H9 (cell line): ENCODE measurements around the gene MPZL1. TPM values are rescaled to one million over a fixed set of nuclear protein-coding genes. Genes with fewer than 3 reads are reported as not detected.

Experiments
- DNase-seq: peaks from one replicate; pipeline ENCODE4 v3.0.0-alpha.2; 2017
- H2AFZ ChIP-seq: one replicate; pipeline ENCODE4 v1.6.1; 2013; ENCODE audit warnings: mild to moderate bottlenecking, low read length, control low read depth, moderate library complexity
- H2AK5ac ChIP-seq: 2 replicates; pipeline ENCODE4 v1.6.1; 2013; ENCODE audit warnings: low read length, control low read depth, mixed read lengths; ENCODE audit not compliant: insufficient read length
- H2BK120ac ChIP-seq: one replicate; pipeline ENCODE4 v1.6.1; 2013; ENCODE audit warnings: low read depth, mild to moderate bottlenecking, low read length, control low read depth, inconsistent platforms; ENCODE audit not compliant: poor library complexity, severe bottlenecking
- H2BK12ac ChIP-seq: 2 replicates; pipeline ENCODE4 v1.6.1; 2013; ENCODE audit warnings: low read length, control low read depth, mixed read lengths, low read depth; ENCODE audit not compliant: insufficient read length
- H2BK15ac ChIP-seq: 2 replicates; pipeline ENCODE4 v1.6.1; 2013; ENCODE audit warnings: low read depth, low read length, control low read depth
- H2BK20ac ChIP-seq: one replicate; pipeline ENCODE4 v1.6.1; 2013; ENCODE audit warnings: low read depth, mild to moderate bottlenecking, low read length, control low read depth, inconsistent platforms; ENCODE audit not compliant: poor library complexity, severe bottlenecking
- H2BK5ac ChIP-seq: 2 replicates; pipeline ENCODE4 v1.6.1; 2013; ENCODE audit warnings: low read length, control low read depth, mixed read lengths; ENCODE audit not compliant: insufficient read length
- H3K14ac ChIP-seq: 2 replicates; pipeline ENCODE4 v1.6.1; 2013; ENCODE audit warnings: low read length, control low read depth; ENCODE audit not compliant: insufficient read depth
- H3K18ac ChIP-seq: 2 replicates; pipeline ENCODE4 v1.6.1; 2013; ENCODE audit warnings: low read depth, mild to moderate bottlenecking, mixed read lengths, low read length, control low read depth; ENCODE audit not compliant: insufficient read length
- H3K23ac ChIP-seq: 2 replicates; pipeline ENCODE4 v1.6.1; 2013; ENCODE audit warnings: low read length, control low read depth, mixed read lengths, low read depth; ENCODE audit not compliant: insufficient read length
- H3K23me2 ChIP-seq: 2 replicates; pipeline ENCODE4 v1.6.1; 2013; ENCODE audit warnings: low read depth, mild to moderate bottlenecking, mixed read lengths, low read length, control low read depth; ENCODE audit not compliant: insufficient read length, poor library complexity, severe bottlenecking
- H3K27ac ChIP-seq: 2 replicates; pipeline ENCODE4 v1.5.1; 2013; ENCODE audit warnings: low read length, control low read depth, mixed read lengths, low read depth; ENCODE audit not compliant: insufficient read length
- H3K27me3 ChIP-seq: 2 replicates; pipeline ENCODE4 v1.6.1; 2013; ENCODE audit warnings: low read length, control low read depth, inconsistent platforms; ENCODE audit not compliant: insufficient read depth
- H3K4ac ChIP-seq: 2 replicates; pipeline ENCODE4 v1.6.1; 2013; ENCODE audit warnings: low read depth, mild to moderate bottlenecking, control low read depth, inconsistent platforms, low read length, moderate library complexity
- H3K4me1 ChIP-seq: 2 replicates; pipeline ENCODE4 v1.6.1; 2013; ENCODE audit warnings: low read length, control low read depth, inconsistent platforms; ENCODE audit not compliant: insufficient read depth
- H3K4me2 ChIP-seq: 2 replicates; pipeline ENCODE4 v1.6.1; 2013; ENCODE audit warnings: low read length, control low read depth, mixed read lengths; ENCODE audit not compliant: insufficient read length, insufficient read depth
- H3K56ac ChIP-seq: 2 replicates; pipeline ENCODE4 v1.6.1; 2013; ENCODE audit warnings: low read depth, mild to moderate bottlenecking, mixed read lengths, low read length, control low read depth; ENCODE audit not compliant: insufficient read length
- H3K79me1 ChIP-seq: 2 replicates; pipeline ENCODE4 v1.6.1; 2013; ENCODE audit warnings: low read depth, mild to moderate bottlenecking, moderate library complexity, low read length, control low read depth, inconsistent platforms; ENCODE audit not compliant: insufficient read depth, poor library complexity, severe bottlenecking
- H3K79me2 ChIP-seq: 2 replicates; pipeline ENCODE4 v1.6.1; 2013; ENCODE audit warnings: low read length, control low read depth, inconsistent platforms; ENCODE audit not compliant: insufficient read depth
- H3K9ac ChIP-seq: 2 replicates; pipeline ENCODE4 v1.6.1; 2013; ENCODE audit warnings: low read length, control low read depth, mixed read lengths; ENCODE audit not compliant: insufficient read length; ENCODE audit errors: extremely low read depth
- H3K9me3 ChIP-seq: one replicate; pipeline ENCODE4 v1.6.1; 2013; ENCODE audit warnings: low read depth, low read length, inconsistent platforms; ENCODE audit not compliant: control insufficient read depth
- H3T11ph ChIP-seq: one replicate; pipeline ENCODE4 v1.6.1; 2013; ENCODE audit warnings: mild to moderate bottlenecking, low read length, control low read depth, inconsistent platforms
- H4K20me1 ChIP-seq: one replicate; pipeline ENCODE4 v1.6.1; 2013; ENCODE audit not compliant: control insufficient read depth, insufficient read length, insufficient read depth
- H4K5ac ChIP-seq: 2 replicates; pipeline ENCODE4 v1.6.1; 2013; ENCODE audit warnings: low read depth, mild to moderate bottlenecking, mixed read lengths, low read length, control low read depth; ENCODE audit not compliant: insufficient read length
- H4K8ac ChIP-seq: replicated peaks from 2 replicates; pipeline ENCODE4 v1.6.1; 2013; ENCODE audit warnings: low read length, control low read depth, mixed read lengths, low read depth; ENCODE audit not compliant: insufficient read length
- H4K91ac ChIP-seq: 2 replicates; pipeline ENCODE4 v1.6.1; 2013; ENCODE audit warnings: low read depth, mild to moderate bottlenecking, moderate library complexity, mixed read lengths, low read length, control low read depth; ENCODE audit not compliant: insufficient read length
- H3K27ac Mint-ChIP-seq, 3 experiments: 2 replicates in 2 of 3; 3 replicates in 1 of 3; pipeline ENCODE4 v1.8.0; 2020 to 2021; ENCODE audit warnings: mixed read lengths in 3 of 3, mild to moderate bottlenecking in 1 of 3, moderate library complexity in 1 of 3
- H3K27me3 Mint-ChIP-seq: 2 replicates; pipeline ENCODE4 v1.8.0; 2021; ENCODE audit warnings: low read depth, mild to moderate bottlenecking, moderate library complexity, mixed read lengths
- H3K36me3 Mint-ChIP-seq, 3 experiments: 2 replicates in 2 of 3; 3 replicates in 1 of 3; pipeline ENCODE4 v1.8.0; 2020 to 2021; ENCODE audit warnings: low read depth in 3 of 3, mixed read lengths in 3 of 3; ENCODE audit not compliant: insufficient read depth in 1 of 3
- H3K4me1 Mint-ChIP-seq, 2 experiments: 2 replicates each; pipeline ENCODE4 v1.8.0; 2020; ENCODE audit warnings: mixed read lengths in 2 of 2
- H3K4me3 Mint-ChIP-seq, 2 experiments: 2 replicates in 1 of 2; 3 replicates in 1 of 2; pipeline ENCODE4 v1.8.0; 2020 to 2021; ENCODE audit warnings: mild to moderate bottlenecking in 2 of 2, mixed read lengths in 2 of 2, moderate library complexity in 1 of 2
- H3K9me3 Mint-ChIP-seq, 2 experiments: 2 replicates in 1 of 2; 3 replicates in 1 of 2; pipeline ENCODE4 v1.8.0; 2020; ENCODE audit warnings: mild to moderate bottlenecking in 2 of 2, mixed read lengths in 2 of 2, moderate library complexity in 1 of 2
- WGBS: extraction: QIAGEN DNeasy Blood & Tissue Kit; methylation state at CpG from one replicate; pipeline ENCODE4 v1.1.7; 2013; ENCODE audit warnings: missing lambda C conversion rate, low lambda C conversion rate, mixed read lengths; ENCODE audit not compliant: insufficient read length; ENCODE audit errors: extremely low coverage; 5-methylcytosine and 5-hydroxymethylcytosine counted together
- total RNA-seq: library from RNA; stranded (reverse); gene quantifications from 2 replicates; pipeline ENCODE4 v1.2.1, GENCODE V29; 2021
- TF ChIP-seq, protein P1 (sequence below): fragments of 200-600 bp; sonication (generic); conservative IDR thresholded peaks from 3 replicates; pipeline ENCODE4 v1.8.0; 2021; ENCODE audit warnings: antibody characterized with exemption, mild to moderate bottlenecking

Gene MPZL1
- total RNA-seq, 1 experiment from 2014 or later: 60.7 TPM

GRCh38 chr1:167808104-167808503 is 86.3 kb downstream of the MPZL1 start:
- peaks cover 8 to 35% (median 10%) of the 10 kb centered on the region in 3 experiments; a peak in 6 of 7 replicates for H3K36me3 Mint-ChIP-seq
- WGBS: no CpG with 5 or more reads among the region's 3 CpGs

More at GRCh38 chr1:167808104-167808503, 86.3 kb downstream of the MPZL1 start:
- H3K4me1 Mint-ChIP-seq: peaks cover 2 to 4% of the 10 kb centered on the region in 2 experiments; a peak in 2 of 4 replicates
- peaks cover 32 to 34% of the 10 kb centered on the region in 2 experiments for H3K9me3 Mint-ChIP-seq
- no peak for DNase-seq
- Histone ChIP-seq H4K8ac (no peak overlapping the region), H2BK12ac (no peak overlapping the region), H3K27me3 (no peaks in the 10 kb centered on the region), H3K27ac (no peak overlapping the region), H3K4me1 (no peaks in the 10 kb centered on the region), H3K4ac (no peak overlapping the region), H3K9me3 (no peaks in the 10 kb centered on the region), H4K5ac (no peak overlapping the region), H3K79me1 (no peaks in the 10 kb centered on the region), H2BK5ac (no peak overlapping the region), H2BK20ac (no peak overlapping the region), H3K56ac (no peak overlapping the region), H3T11ph (no peak overlapping the region), H2AK5ac (no peak overlapping the region), H3K4me2 (no peak overlapping the region), H3K14ac (no peak overlapping the region), H3K9ac (no peak overlapping the region), H4K20me1 (no peaks in the 10 kb centered on the region), H2AFZ (no peak overlapping the region), H2BK15ac (no peak overlapping the region), H4K91ac (no peak overlapping the region), H3K18ac (no peak overlapping the region), H3K23me2 (no peaks in the 10 kb centered on the region), H3K23ac (no peak overlapping the region), H2BK120ac (no peak overlapping the region), H3K79me2 (no peaks in the 10 kb centered on the region)
- H3K27me3 Mint-ChIP-seq: no peaks in the 10 kb centered on the region; the same call in 1 of the 2 replicates
- H3K27ac Mint-ChIP-seq: no peak overlapping the region
- TF ChIP-seq, protein P1, sequence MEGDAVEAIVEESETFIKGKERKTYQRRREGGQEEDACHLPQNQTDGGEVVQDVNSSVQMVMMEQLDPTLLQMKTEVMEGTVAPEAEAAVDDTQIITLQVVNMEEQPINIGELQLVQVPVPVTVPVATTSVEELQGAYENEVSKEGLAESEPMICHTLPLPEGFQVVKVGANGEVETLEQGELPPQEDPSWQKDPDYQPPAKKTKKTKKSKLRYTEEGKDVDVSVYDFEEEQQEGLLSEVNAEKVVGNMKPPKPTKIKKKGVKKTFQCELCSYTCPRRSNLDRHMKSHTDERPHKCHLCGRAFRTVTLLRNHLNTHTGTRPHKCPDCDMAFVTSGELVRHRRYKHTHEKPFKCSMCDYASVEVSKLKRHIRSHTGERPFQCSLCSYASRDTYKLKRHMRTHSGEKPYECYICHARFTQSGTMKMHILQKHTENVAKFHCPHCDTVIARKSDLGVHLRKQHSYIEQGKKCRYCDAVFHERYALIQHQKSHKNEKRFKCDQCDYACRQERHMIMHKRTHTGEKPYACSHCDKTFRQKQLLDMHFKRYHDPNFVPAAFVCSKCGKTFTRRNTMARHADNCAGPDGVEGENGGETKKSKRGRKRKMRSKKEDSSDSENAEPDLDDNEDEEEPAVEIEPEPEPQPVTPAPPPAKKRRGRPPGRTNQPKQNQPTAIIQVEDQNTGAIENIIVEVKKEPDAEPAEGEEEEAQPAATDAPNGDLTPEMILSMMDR: no peak
- no peak overlapping the region for H3K4me3 Mint-ChIP-seq
